ENCODE results near the gene ADCY10. TPM values are rescaled to one million over a fixed set of nuclear protein-coding genes. Genes with fewer than 3 reads are reported as not detected.

The ADCY10 gene
- total and polyA plus RNA-seq, 9 of the 15 experiments (the other 6 are each of a cell fraction or from before 2014, with no cell fraction given): 0.08 to 0.86 (median 0.22) TPM

GRCh38 chr1:167861664-167862381, 52.1 kb downstream of the ADCY10 start (continued):
- no peak for TF ChIP-seq BCLAF1 (IDR thresholded peaks at IDR 0.05; ENCODE audit: borderline replicate concordance in 1 of 2, control insufficient read depth in 1 of 2, low read depth in 2 of 2, low read length in 1 of 2)
- TF ChIP-seq STAT6 (CRISPR knock-in tag; IDR thresholded peaks at IDR 0.05): no peak
- no peak for TF ChIP-seq CBX8 (IDR thresholded peaks at IDR 0.05; ENCODE audit: borderline replicate concordance, extremely low read depth, low read depth, low read length, poor library complexity, severe bottlenecking)
- no peak for TF ChIP-seq BRD9 (IDR thresholded peaks at IDR 0.05; ENCODE audit: low read depth, partially characterized antibody)
- no peak for TF ChIP-seq CHCHD3 (CRISPR knock-in tag; IDR thresholded peaks at IDR 0.05)
- TF ChIP-seq E2F4 (CRISPR knock-in tag; IDR thresholded peaks at IDR 0.05; ENCODE audit: low read depth): no peak
- no peak for TF ChIP-seq E2F8 (IDR thresholded peaks at IDR 0.05; ENCODE audit: low read depth, partially characterized antibody)
- TF ChIP-seq FIP1L1 (IDR thresholded peaks at IDR 0.05; ENCODE audit: low read depth, low read length, poor library complexity, severe bottlenecking): no peak
- TF ChIP-seq TAL1 (IDR thresholded peaks at IDR 0.05): peak; percentile 35; the same call in 1 of the 2 replicates
- TF ChIP-seq AFF1 (IDR thresholded peaks at IDR 0.05; ENCODE audit: low read depth in 1 of 2, partially characterized antibody in 2 of 2): no peak
